ENCODE measurements around the gene CTSC.

- TF ChIP-seq GATA3 (IDR thresholded peaks at IDR 0.05; ENCODE audit: low read depth, low read length): no peak
- TF ChIP-seq GATA2 (IDR thresholded peaks at IDR 0.05; ENCODE audit: low read depth, low read length): no peak
Measured at GRCh38 chr11:88384004-88384668, 46.6 kb upstream of the CTSC start.
